T follicular helper cell (primary cell): ENCODE measurements around the gene SDC1.

ENCODE experiments used
- DNase-seq: peaks from one replicate; pipeline ENCODE4 v3.0.0-alpha.2; 2020; ENCODE audit warnings: low read depth

The SDC1 gene

GRCh38 chr2:20229322-20230113, 4.6 kb upstream of the SDC1 start:
- no peak for DNase-seq

GRCh38 chr2:20227894-20228505, 3.1 kb upstream of the SDC1 start:
- no peak for DNase-seq

- no peak for DNase-seq
Measured at GRCh38 chr2:20226152-20226545, 1.2 kb upstream of the SDC1 start.

- DNase-seq = no peak
Measured at GRCh38 chr2:20225294-20226151, 593 bp upstream of the SDC1 start.

- DNase-seq = no peak
Measured at GRCh38 chr2:20224164-20224715, 690 bp downstream of the SDC1 start.

GRCh38 chr2:20223407-20224163, 1.3 kb downstream of the SDC1 start:
- no peak for DNase-seq

- no peak for DNase-seq
Measured at GRCh38 chr2:20222769-20223406, 2.0 kb downstream of the SDC1 start.

- DNase-seq = no peak
Measured at GRCh38 chr2:20222014-20222768, 2.7 kb downstream of the SDC1 start.

- DNase-seq = no peak
Measured at GRCh38 chr2:20221555-20221973, 3.4 kb downstream of the SDC1 start.

GRCh38 chr2:20220806-20221554, 4.0 kb downstream of the SDC1 start:
- DNase-seq = no peak

GRCh38 chr2:20219763-20220380, 5.1 kb downstream of the SDC1 start:
- no peak for DNase-seq

- no peak for DNase-seq
Measured at GRCh38 chr2:20218331-20219320, 6.3 kb downstream of the SDC1 start.

- no peak for DNase-seq
Measured at GRCh38 chr2:20217041-20217970, 7.6 kb downstream of the SDC1 start.

- DNase-seq = no peak
Measured at GRCh38 chr2:20216130-20217025, 8.6 kb downstream of the SDC1 start.

GRCh38 chr2:20215183-20216040, 9.5 kb downstream of the SDC1 start:
- DNase-seq = no peak
